Activated CD4-positive, CD25-positive, alpha-beta regulatory T cell treated with anti-CD3 and anti-CD28 coated beads, Interleukin-2, amount 50 U/mL, for 72 hours (primary cell): ENCODE data around the gene FMNL2.

ENCODE experiments used
- DNase-seq: peaks from one replicate; pipeline ENCODE4 v3.0.0; 2021

The FMNL2 gene

GRCh38 chr2:152428800-152429582, 94.0 kb downstream of the FMNL2 start:
- DNase-seq: no peak

- no peak for DNase-seq
Measured at GRCh38 chr2:152430876-152431275, 95.9 kb downstream of the FMNL2 start.

- no peak for DNase-seq
Measured at GRCh38 chr2:152431370-152432098, 96.6 kb downstream of the FMNL2 start.

- no peak for DNase-seq
Measured at GRCh38 chr2:152432206-152432653, 97.3 kb downstream of the FMNL2 start.

DNA sequence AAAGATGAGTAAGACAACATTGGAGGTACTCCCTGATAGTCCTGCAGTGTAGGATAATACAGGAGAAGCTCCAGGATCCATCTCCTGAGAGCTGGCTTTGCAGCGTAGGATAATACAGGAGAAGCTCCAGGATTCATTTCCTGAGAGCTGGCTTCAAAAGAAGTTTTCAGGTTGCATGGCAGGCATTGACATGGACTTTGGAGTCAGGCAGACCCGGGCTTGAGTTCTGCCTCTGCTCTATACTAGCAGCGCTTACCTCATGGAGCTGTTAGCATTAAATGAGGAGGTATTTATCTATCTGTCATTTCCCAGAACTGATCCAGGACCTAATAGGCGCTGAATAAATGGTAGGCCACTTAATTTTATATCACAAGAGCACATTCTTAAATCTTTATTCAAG, 97.8 kb downstream of the FMNL2 start:
- no peak for DNase-seq

DNA sequence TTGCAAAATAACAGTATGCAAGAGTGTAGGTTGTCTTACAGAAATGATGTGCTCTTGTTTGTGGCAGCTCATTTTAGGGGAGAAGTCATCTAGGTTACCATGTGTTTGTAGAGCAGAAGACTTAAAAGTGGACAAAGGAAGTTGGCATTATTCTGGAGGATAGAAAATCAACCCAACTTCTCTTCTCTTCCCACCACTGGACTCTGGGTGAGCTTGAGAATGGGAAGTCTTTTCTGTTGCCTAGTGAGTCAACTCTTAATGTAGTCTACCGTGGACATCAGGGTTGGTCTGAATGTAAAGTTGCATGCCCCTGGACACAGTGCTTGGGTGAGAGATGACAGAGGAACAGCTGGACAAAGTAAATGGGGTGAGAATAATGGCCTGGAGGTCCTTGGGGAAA, 98.3 kb downstream of the FMNL2 start:
- DNase-seq: no peak

DNA sequence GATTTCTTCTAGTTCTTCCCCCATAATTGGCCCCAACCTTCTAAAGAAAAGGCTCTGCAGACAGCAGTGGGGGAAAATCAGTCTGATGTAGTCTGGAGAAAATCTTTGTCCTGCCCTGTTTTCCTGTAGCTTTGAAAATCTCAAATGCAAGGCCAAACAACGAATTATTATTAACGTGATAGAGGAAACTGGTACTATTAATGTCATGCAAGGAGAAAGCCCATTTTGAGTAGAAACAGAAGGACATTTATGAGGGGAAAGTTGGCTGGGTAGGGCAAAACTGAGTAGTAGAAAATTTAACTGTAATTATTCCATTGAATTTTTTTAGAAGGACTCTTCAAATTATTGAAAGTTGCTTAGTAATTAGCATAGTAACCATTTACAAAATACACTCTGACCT, 98.8 kb downstream of the FMNL2 start:
- no peak for DNase-seq

DNA sequence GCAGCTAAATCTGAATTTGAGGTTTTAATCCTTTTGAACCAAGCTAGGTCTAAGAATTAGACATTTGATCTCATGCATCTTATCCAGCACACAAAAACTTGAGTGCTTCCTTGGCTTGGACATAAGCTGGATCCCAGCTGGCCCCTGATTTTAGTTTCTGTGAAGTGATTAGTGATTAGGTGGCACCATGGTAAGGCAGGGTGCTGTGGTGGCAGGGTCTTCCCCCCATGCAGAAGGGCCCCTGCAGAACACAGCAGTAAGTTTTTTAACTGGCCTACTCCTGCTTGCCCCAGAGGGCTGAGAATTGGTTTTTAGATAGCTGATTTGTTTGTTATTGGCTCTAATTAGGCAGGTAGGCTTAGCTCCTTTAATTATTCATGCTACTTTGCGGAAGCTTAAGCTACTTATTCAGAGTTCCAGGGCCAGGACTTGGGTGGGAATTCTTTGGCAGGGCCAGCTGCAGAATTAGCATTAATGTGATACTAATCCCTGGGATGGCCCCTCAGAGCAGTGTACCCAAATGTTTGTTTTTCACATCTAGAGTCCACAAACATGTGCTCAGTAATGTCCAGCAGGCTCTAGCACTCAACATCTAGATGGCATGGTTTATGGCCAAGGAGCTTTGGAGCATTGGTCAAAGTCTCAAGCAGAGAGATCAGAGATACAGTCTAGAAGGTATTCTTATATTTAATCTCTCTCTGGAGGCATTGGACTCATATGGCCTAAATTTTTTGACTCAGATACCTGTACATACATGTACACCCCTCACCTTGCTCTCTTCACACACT, 99.6 kb downstream of the FMNL2 start:
- no peak for DNase-seq

DNA sequence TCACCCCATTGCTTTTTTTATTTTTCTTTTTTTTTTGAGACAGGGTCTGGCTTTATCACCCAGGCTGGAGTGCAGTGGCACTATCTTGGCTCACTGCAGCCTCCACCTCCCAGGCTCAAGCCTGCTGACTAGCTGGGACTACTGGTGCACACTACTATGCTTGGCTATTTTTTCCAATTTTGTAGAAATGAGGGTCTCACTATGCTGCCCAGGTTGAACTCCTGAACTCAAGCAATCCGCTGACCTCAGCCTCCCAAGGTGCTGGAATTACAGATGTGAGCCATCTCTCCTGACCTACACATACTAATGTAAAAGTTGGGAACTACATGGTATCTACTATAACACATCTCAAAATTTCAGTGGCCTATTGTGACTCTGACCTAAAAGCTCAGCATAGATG, 101.2 kb downstream of the FMNL2 start:
- no peak for DNase-seq

GRCh38 chr2:152437276-152438108, 102.5 kb downstream of the FMNL2 start:
- DNase-seq: no peak

- DNase-seq: no peak
Measured at GRCh38 chr2:152440049-152440448, 105.1 kb downstream of the FMNL2 start.

- no peak for DNase-seq
Measured at GRCh38 chr2:152440460-152440859, 105.5 kb downstream of the FMNL2 start.

DNA sequence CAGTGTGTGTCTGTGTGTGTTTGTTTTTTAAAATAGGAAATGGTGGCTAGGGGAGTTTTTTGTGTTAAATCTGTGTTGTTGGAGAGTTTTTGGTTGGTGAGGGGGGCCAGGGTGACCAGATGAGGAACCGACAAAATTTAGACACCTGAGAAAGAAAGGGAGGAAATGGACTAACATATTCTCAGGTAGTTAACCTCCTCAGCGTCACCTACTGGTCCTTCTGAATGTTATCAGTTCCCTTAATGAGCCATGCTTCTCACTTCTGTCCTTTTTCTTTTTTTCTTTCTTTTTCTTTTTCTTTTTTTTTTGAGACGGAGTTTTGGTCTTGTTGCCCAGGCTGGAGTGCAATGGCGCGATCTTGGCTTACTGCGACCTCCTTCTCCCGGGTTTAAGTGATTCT, 107.0 kb downstream of the FMNL2 start:
- no peak for DNase-seq

GRCh38 chr2:152443771-152444170, 108.8 kb downstream of the FMNL2 start:
- DNase-seq: no peak

DNA sequence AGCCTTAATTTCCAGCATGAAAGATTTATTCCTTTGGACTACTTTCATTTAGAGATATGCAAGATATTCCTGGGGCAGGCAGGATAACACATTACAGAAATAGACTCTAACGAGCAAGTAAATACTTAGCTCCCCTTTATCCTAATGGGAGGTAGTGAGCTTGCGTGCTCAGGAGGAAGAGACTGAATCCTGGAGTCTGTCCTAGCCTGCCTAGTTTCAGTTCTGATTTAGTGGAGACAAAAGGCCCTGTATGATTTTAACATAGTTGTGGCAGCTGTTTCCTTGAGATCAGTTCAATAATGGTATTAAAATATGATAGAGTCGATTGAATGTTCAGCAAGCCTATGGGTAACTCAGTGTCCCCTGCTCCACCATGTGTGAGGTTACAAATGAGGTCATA, 109.5 kb downstream of the FMNL2 start:
- DNase-seq: no peak

DNA sequence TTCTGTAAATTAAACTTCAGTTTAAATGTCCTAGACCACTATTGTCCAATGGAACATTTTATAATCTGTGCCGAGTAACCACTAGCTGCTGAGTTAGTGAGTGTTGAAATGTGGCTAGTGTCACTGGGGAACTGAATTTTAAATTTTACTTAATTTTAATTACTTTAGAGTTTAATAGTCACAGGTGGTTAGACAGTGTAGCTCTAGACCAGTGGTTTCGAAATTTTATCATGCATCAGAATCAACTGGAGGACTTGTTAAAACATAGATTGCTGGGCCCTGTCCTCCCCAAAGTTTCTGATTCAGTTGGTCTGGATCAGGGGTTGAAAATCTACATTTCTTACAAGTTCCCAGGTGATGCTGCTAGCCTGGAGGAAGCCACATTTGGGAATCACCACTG, 110.4 kb downstream of the FMNL2 start:
- no peak for DNase-seq

DNA sequence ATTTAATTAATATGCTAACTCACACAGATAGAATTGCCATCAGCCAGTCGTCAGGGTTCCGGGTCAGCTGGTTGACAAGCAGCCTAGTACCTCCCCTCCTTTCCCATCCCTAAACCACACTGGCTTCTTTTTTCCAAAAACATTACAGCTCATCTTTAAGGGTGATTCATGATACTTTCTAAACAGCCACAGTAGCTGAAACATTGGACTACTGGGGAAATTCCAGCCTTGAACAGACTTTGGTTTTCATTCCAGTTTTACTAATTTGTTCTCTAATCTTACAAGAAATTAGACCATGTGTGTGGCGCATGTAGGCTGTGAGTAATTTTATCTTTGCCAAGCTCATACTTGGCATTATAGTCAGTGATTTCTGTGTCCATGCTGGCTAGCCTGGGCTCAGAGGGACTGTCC, 110.8 kb downstream of the FMNL2 start:
- DNase-seq: no peak

DNA sequence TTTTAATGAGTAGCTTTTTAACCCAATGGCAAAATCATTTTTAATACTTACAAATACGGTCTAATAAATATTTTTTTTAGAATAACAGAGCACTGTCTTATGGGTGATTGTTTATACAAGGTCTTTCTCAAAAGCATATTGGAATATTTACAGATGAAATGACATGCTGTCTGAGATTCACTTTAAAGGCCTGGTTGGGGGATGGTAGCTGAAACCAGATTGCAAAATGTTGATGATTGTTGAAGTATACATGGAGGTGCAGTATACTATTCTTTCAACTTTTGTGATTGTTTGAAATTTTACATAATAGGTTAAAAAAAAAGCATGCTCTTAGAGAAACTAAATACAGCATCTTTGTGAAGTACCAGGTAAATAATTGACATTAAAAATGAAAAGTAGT, 111.2 kb downstream of the FMNL2 start:
- DNase-seq: no peak

DNA sequence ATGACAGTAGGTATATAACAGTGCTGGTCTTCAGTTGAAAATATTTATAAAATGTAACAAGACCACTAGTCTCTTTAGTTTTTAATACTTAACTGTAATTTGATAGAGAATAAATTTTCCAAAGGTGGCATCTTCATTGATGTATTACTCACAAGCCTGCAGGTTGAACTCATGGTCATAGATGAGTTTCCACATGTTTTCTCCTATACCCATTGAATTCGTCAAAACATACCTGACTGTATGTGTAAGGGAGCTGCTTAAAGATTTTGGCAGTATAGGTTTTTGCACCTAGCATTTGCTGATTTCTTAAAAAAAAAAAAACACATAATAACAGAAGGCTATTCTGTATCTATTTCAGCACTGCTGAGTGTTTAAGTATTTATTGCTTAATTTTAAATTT, 112.9 kb downstream of the FMNL2 start:
- no peak for DNase-seq

GRCh38 chr2:152448606-152449005, 113.6 kb downstream of the FMNL2 start:
- no peak for DNase-seq

GRCh38 chr2:152449578-152449977, 114.6 kb downstream of the FMNL2 start:
- DNase-seq: no peak

DNA sequence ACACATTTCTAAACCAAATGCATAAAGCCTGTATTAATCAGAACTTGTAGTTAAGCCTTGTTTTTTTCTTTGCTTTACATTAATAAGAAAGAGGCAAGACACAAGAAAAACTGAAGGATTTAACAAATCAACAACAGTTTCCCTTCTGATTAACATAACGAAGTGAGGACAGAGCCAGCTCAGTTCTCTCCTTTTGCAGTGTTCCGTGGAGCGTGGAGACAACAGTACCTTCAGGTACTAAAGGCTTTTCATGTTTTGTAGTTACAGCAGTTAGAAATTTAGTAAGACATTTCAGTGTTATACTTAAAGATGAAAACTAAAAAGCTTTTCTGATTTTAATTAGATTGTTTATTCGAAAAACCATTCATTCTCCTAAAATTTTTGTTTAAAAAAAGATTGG, 115.2 kb downstream of the FMNL2 start:
- no peak for DNase-seq
